HepG2 (cell line): Measurements from ENCODE around the gene PAXX. TPM values are rescaled to one million over a fixed set of nuclear protein-coding genes. Genes with fewer than 3 reads are reported as not detected.
A peak's percentile ranks its signal among the peaks of the same experiment; 100 is the strongest.

Source experiments
- AGO1 ChIP-seq: fragments of 200-400 bp; formaldehyde crosslinking; IDR thresholded peaks from 2 replicates; pipeline ENCODE4 v1.6.1; 2017; ENCODE audit warnings: mild to moderate bottlenecking, low read depth, low read length, moderate library complexity; ENCODE audit not compliant: poor library complexity, severe bottlenecking
- CSRNP1 ChIP-seq: sonication (generic); formaldehyde crosslinking; IDR thresholded peaks from 2 replicates; pipeline ENCODE4 v1.8.1; 2023; ENCODE audit warnings: mild to moderate bottlenecking, missing genetic modification reagents
- CTCF ChIP-seq: sonication (generic); formaldehyde crosslinking; IDR thresholded peaks from 2 replicates; pipeline ENCODE4 v1.5.0; 2020; ENCODE audit warnings: mild to moderate bottlenecking, missing genetic modification reagents, moderate library complexity
- MXD4 ChIP-seq: IDR thresholded peaks from 2 replicates; pipeline ENCODE4 v1.6.1; 2016; ENCODE audit warnings: mild to moderate bottlenecking, missing biosample characterization, missing genetic modification reagents
- NCOR1 ChIP-seq: fragments of 200-600 bp; sonication (generic); IDR thresholded peaks from 2 replicates; pipeline ENCODE4 v1.7.0; 2017; ENCODE audit warnings: antibody characterized with exemption, low read length, borderline replicate concordance
- SNAPC5 ChIP-seq: sonication (generic); formaldehyde crosslinking; IDR thresholded peaks from 2 replicates; pipeline ENCODE4 v1.8.1; 2023; ENCODE audit warnings: mild to moderate bottlenecking, missing genetic modification reagents, borderline replicate concordance
- TAF1 ChIP-seq: sonication (generic); formaldehyde crosslinking; IDR thresholded peaks from 2 replicates; pipeline ENCODE4 v1.4.0; 2020; ENCODE audit warnings: missing genetic modification reagents
- TFDP2 ChIP-seq: sonication (generic); formaldehyde crosslinking; IDR thresholded peaks from 2 replicates; pipeline ENCODE4 v1.4.0; 2020; ENCODE audit warnings: missing genetic modification reagents
- ZBTB40 ChIP-seq, 2 experiments: fragments of 450-650 bp in 1 of 2; sonication (generic) in 1 of 2; formaldehyde crosslinking in 1 of 2; IDR thresholded peaks; 2 replicates each; pipeline versions ENCODE4 v1.6.1 to v1.8.0; 2016 to 2022; ENCODE audit warnings: antibody characterized with exemption in 1 of 2, mild to moderate bottlenecking in 1 of 2, missing genetic modification reagents in 1 of 2
- ZFP41 ChIP-seq: sonication (generic); formaldehyde crosslinking; IDR thresholded peaks from 2 replicates; pipeline ENCODE4 v1.4.0; 2020; ENCODE audit warnings: mild to moderate bottlenecking, missing genetic modification reagents, borderline replicate concordance
- ZNF251 ChIP-seq: sonication (generic); formaldehyde crosslinking; IDR thresholded peaks from 2 replicates; pipeline ENCODE4 v1.9.0; 2021; ENCODE audit warnings: mild to moderate bottlenecking, missing genetic modification reagents
- polyA plus RNA-seq, 8 experiments: library from polyadenylated mRNA; depleted of rRNA in 3 of 8; stranded (reverse) in 7 of 8; unstranded in 1 of 8; fragments of >200 nt; fragmentation: Illumina TruSeq in 4 of 8; extraction: Trizol in 4 of 8; gene quantifications; 2 replicates each; pipeline versions ENCODE4 v1.2.1 to v1.2.3, GENCODE V29; 2011 to 2016; ENCODE audit warnings: low read depth in 4 of 8, missing spikeins in 1 of 8, mixed read lengths in 1 of 8; ENCODE audit not compliant: insufficient read depth in 1 of 8
- total RNA-seq, 5 experiments: library from RNA; depleted of rRNA; stranded (reverse); fragments of >200 nt; fragmentation: Illumina TruSeq; extraction: Trizol; gene quantifications; 2 replicates each; pipeline ENCODE4 v1.2.3, GENCODE V29; 2016; ENCODE audit warnings: low read depth in 1 of 5

PAXX gene
- total and polyA plus RNA-seq, 2 of the 13 experiments (the other 11 are each of a cell fraction or from before 2014, with no cell fraction given) = 14.0 to 31.9 TPM

DNA sequence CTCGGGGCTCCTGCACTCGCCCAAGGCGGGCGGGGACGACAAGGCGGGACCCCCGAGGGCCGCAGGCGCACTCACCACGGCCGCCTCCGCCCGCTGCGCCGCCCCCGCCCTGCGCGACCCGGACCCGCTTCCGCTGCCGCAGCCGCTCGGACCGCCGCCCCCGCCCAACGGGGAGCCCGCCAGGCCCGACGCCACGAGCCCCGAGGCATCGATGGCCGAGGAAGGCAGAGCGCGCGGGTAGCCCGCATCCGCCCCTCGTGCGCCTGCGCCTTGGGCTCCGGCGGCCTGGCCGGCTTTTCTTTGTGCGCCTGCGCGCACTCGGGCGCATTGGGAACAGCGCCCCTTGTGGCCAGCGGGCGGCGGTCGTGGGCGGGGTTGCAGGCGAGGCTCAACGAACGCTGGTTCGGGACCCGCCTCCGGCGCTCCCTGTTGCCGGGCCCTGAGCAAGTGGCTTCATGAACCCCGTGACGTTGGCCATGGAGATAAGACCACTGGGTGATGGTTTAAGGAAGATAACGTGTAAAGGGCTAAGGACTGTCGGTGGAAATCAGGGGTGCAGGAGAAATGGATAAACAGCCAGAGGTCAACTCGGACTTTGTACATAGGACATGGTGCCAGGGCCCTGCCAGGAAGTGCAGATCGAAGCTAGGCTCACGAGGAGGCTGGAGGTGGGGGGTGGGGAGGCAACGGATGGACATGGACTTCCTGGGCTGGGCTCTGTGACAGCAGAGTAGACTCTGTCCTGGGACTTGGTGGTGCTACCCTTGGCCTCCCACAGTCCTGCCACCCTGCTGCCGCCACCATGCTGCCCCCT lies 47.5 kb upstream of the PAXX start, which contains the start of the genes C8G and FBXW5 (continued):
- TF ChIP-seq ZBTB40 (IDR thresholded peaks at IDR 0.05) (no peak), ZBTB40 (CRISPR knock-in tag; IDR thresholded peaks at IDR 0.05) (peak; percentile 72; the same call in 1 of the 2 replicates), CTCF (CRISPR knock-in tag) (peak; percentile 92), AGO1 (peak; percentile 79), TAF1 (CRISPR knock-in tag) (no peak), ZNF251 (CRISPR knock-in tag) (no peak; the same call in 1 of the 2 replicates), NCOR1 (peak; percentile 91; the same call in 1 of the 2 replicates), CSRNP1 (no peak), SNAPC5 (CRISPR knock-in tag) (no peak), ZFP41 (CRISPR knock-in tag) (no peak), MXD4 (CRISPR knock-in tag) (0 out of 2 replicates have a peak, but pooled peaks have one; percentile 47), TFDP2 (CRISPR knock-in tag) (peak; percentile 54; the same call in 1 of the 2 replicates)
